HEK293T (cell line): Measurements from ENCODE around the gene MAN1B1.

Experiments
- FOXA1 ChIP-seq: fragments of 450-650 bp; IDR thresholded peaks from 2 replicates; pipeline ENCODE4 v1.6.1; 2016; ENCODE audit warnings: mild to moderate bottlenecking
- FOXM1 ChIP-seq: fragments of 450-650 bp; IDR thresholded peaks from 2 replicates; pipeline ENCODE4 v1.6.1; 2017; ENCODE audit warnings: mild to moderate bottlenecking, borderline replicate concordance
- SUZ12 ChIP-seq: fragments of 450-650 bp; IDR thresholded peaks from 2 replicates; pipeline ENCODE4 v1.6.1; 2016; ENCODE audit warnings: mild to moderate bottlenecking

GRCh38 chr9:137095664-137096517, 9.1 kb downstream of the MAN1B1 start:
- TF ChIP-seq FOXM1 (no peak), SUZ12 (no peak), FOXA1 (no peak)
